Mucosa of descending colon (tissue), 3 donors: ENCODE results near the gene ATP6AP1. TPM values are rescaled to one million over a fixed set of nuclear protein-coding genes. Genes with fewer than 3 reads are reported as not detected.
"Not testable (repeated sequence)": the region's sequence is repeated elsewhere in the genome, so short reads cannot be mapped to it uniquely, and the experiment has no call there.

Experiments
- ATAC-seq: fragments of 200-7000 bp; cut with Tn5 transposase; one replicate; pipeline ENCODE4 v1.9.1; 2020; ENCODE audit warnings: mild to moderate bottlenecking, moderate library complexity
- DNase-seq, 3 donors: peaks; one replicate each; pipeline ENCODE4 v3.0.0-alpha.2; 2020
- H3K36me3 ChIP-seq: fragments of 200-600 bp; one replicate; pipeline ENCODE4 v1.8.0; 2021; ENCODE audit warnings: low read depth, mild to moderate bottlenecking
- H3K4me1 ChIP-seq: fragments of 200-600 bp; one replicate; pipeline ENCODE4 v1.8.0; 2021; ENCODE audit warnings: low read depth, mild to moderate bottlenecking
- H3K4me3 ChIP-seq: fragments of 200-600 bp; one replicate; pipeline ENCODE4 v1.8.0; 2021; ENCODE audit warnings: mild to moderate bottlenecking
- H3K9me3 ChIP-seq: fragments of 200-600 bp; one replicate; pipeline ENCODE4 v1.8.0; 2021; ENCODE audit warnings: mild to moderate bottlenecking
- intact Hi-C, 2 donors: fragments of 100-400 bp; cut with DNase I in 1 of 2; cut with micrococcal nuclease in 1 of 2; formaldehyde crosslinking; loops; one replicate each; pipeline versions ENCODE4 v1.11.0 to v1.11.1; 2022; cut with DNase I, micrococcal nuclease
- total RNA-seq, 3 donors: library from RNA; stranded (reverse); fragmentation: NEBNext Ultra II Directional in 2 of 3; extraction: Animal tissue kit (Norgen Biotek cat#: 25700) in 2 of 3; gene quantifications; one replicate each; pipeline versions ENCODE4 v1.2.1 to v1.2.4, GENCODE V29; 2021 to 2023
- TF ChIP-seq, protein P1 (sequence below): fragments of 200-600 bp; IDR thresholded peaks from one replicate; pipeline ENCODE4 v1.8.0; 2022; ENCODE audit warnings: antibody characterized with exemption, mild to moderate bottlenecking
- donor health status: DM: no; HTN: no; CAD: no; lungs with moderate emphysema.
- donor health status: DM: no; HTN: no; CAD: no.
- donor health status: DM: no; HTN: yes; CAD: no.

The ATP6AP1 gene
- total RNA-seq, 3 donors from 2014 or later: 78.1 to 95.8 (median 95.2) TPM

GRCh38 chrX:154380787-154381186, 47.7 kb upstream of the ATP6AP1 start:
- Histone ChIP-seq H3K4me1 (no peaks in the 10 kb centered on the region), H3K36me3 (no peaks in the 10 kb centered on the region), H3K9me3 (no peaks in the 10 kb centered on the region), H3K4me3 (no peak overlapping the region)
- TF ChIP-seq, protein P1, sequence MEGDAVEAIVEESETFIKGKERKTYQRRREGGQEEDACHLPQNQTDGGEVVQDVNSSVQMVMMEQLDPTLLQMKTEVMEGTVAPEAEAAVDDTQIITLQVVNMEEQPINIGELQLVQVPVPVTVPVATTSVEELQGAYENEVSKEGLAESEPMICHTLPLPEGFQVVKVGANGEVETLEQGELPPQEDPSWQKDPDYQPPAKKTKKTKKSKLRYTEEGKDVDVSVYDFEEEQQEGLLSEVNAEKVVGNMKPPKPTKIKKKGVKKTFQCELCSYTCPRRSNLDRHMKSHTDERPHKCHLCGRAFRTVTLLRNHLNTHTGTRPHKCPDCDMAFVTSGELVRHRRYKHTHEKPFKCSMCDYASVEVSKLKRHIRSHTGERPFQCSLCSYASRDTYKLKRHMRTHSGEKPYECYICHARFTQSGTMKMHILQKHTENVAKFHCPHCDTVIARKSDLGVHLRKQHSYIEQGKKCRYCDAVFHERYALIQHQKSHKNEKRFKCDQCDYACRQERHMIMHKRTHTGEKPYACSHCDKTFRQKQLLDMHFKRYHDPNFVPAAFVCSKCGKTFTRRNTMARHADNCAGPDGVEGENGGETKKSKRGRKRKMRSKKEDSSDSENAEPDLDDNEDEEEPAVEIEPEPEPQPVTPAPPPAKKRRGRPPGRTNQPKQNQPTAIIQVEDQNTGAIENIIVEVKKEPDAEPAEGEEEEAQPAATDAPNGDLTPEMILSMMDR: no peak
- intact Hi-C loops: no loop called here
- ATAC-seq: no peak
- DNase-seq: no peak

DNA sequence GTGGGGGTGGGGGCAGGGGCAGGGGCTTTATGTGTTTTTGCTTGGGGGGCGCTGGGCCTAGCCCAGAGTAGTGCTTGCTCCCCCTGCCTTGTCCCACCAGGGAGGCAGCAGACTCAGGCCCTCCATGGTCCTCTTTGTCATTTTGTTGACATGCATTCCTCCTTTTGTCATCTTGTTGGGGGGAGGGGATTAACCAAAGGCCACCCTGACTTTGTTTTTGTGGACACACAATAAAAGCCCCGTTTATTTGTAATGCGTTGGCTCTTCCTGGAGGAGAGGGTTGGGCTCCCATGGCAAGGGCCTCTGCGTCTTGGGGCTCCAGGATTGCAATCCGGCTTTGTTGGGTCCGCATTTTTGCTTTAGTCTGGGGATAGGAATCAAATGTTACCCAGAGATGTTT, 47.2 kb upstream of the ATP6AP1 start:
- ATAC-seq (no peak), DNase-seq (no peak)
- H3K4me3 ChIP-seq: no peak overlapping the region
- H3K9me3 ChIP-seq: no peaks in the 10 kb centered on the region
- intact Hi-C loops: no loop called here
- H3K36me3 ChIP-seq: no peaks in the 10 kb centered on the region
- TF ChIP-seq, protein P1: no peak
- H3K4me1 ChIP-seq: no peaks in the 10 kb centered on the region

DNA sequence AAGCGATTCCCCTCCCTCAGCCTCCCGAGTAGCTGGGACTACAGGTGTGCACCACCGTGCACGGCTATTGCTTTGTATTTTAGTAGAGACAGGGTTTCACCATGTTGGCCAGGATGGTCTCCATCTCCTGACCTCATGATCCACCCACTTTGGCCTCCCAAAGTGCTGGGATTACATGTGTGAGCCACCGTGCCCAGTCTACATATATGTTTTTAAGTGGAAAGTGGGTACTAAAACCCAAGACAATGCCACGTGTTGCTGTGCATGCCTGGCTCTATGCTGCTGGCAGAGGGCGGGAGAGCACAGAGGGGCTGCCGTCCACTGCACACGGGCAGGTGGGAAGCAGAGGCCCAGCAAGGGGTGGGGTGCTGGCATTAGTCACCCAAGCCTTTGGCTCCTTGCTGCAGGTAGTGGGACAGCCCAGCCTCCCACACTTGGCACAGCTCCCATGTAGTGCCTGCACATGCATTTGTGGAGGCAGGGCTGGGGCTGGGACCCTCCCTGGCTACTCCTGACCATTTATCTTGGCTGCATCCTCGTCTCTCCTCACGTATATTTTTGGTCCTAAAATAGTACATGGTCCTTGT, 45.9 kb upstream of the ATP6AP1 start:
- H3K36me3 ChIP-seq: no peaks in the 10 kb centered on the region
- no peak overlapping the region for H3K4me3 ChIP-seq
- DNase-seq (no peak), ATAC-seq (no peak)
- intact Hi-C loops: no loop called here
- H3K4me1 ChIP-seq: no peaks in the 10 kb centered on the region
- TF ChIP-seq, protein P1: no peak
- H3K9me3 ChIP-seq: no peaks in the 10 kb centered on the region

- DNase-seq (no peak), ATAC-seq (no peak)
- H3K9me3 ChIP-seq: no peaks in the 10 kb centered on the region
- intact Hi-C loops: no loop called here
- H3K36me3 ChIP-seq: no peaks in the 10 kb centered on the region
- TF ChIP-seq, protein P1: no peak
- no peak overlapping the region for H3K4me3 ChIP-seq
- H3K4me1 ChIP-seq: no peaks in the 10 kb centered on the region
Measured at GRCh38 chrX:154383359-154384283, 44.9 kb upstream of the ATP6AP1 start.

- TF ChIP-seq, protein P1: no peak
- Histone ChIP-seq H3K4me3 (no peak overlapping the region), H3K9me3 (no peaks in the 10 kb centered on the region), H3K36me3 (no peaks in the 10 kb centered on the region), H3K4me1 (no peaks in the 10 kb centered on the region)
- ATAC-seq: no peak
- intact Hi-C loops: no loop called here
- no peak for DNase-seq
Measured at GRCh38 chrX:154384284-154384892, 44.1 kb upstream of the ATP6AP1 start.

GRCh38 chrX:154388094-154388493, 40.4 kb upstream of the ATP6AP1 start:
- DNase-seq, H3K4me1 ChIP-seq, H3K9me3 ChIP-seq, H3K4me3 ChIP-seq, intact Hi-C loops, H3K36me3 ChIP-seq: not testable (repeated sequence)
- ATAC-seq: peak; percentile 60

GRCh38 chrX:154388649-154389048, 39.8 kb upstream of the ATP6AP1 start:
- DNase-seq, intact Hi-C loops, H3K4me3 ChIP-seq, H3K4me1 ChIP-seq, H3K9me3 ChIP-seq, ATAC-seq, H3K36me3 ChIP-seq: not testable (repeated sequence)

DNA sequence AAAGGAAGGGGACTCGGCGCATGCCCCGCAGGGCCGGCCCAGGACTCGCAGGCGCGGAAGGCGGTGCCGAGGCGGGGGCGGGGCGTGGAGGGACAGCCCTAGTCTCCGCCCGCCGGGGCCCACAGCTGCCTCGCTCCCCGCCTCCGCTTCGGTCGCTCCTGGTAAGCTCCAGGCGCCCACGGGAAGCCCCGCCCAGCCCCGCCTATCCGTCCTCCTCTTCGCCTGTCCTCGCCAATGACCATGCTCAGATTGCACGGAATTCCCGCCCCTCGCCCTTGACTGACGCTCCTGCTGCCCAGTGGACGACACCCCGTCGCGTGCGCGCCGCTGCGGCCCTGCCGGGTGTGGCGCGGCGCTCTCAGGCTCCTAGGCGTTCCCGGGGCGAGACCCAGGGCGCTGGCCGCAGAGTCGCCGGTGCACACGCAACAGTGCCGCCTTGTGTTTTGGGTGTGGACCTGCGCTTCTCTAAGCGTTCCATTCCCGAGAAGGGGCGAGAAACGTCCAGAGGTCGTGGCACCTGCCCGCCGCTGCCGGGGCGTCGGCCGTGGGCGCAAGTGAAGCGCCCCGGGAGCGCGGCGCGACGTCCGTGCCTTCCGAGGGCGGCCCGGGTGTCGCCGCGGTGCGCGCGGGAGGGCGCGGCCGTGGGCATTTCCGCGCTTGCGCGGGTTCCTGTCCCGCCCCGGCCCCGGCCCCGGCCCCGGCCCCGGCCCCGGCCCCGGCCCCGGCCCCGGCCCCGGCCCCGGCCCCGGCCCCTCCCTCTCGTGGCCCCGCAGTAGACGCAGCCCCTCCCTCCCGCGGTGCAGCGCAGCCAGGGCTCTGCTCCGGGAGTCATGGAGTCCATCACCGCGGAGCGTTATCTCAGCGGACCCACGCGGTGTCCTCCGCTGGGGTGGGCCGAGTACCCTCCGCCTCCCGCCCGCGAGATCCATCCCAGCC, 38.4 kb upstream of the ATP6AP1 start:
- H3K4me3 ChIP-seq, H3K36me3 ChIP-seq, DNase-seq, H3K4me1 ChIP-seq, intact Hi-C loops, H3K9me3 ChIP-seq: not testable (repeated sequence)
- ATAC-seq: peak; percentile 87
